ENCODE measurements around the gene STK32B. TPM values are rescaled to one million over a fixed set of nuclear protein-coding genes. Genes with fewer than 3 reads are reported as not detected.
"Not testable (repeated sequence)": the region's sequence is repeated elsewhere in the genome, so short reads cannot be mapped to it uniquely, and the experiment has no call there.

STK32B gene
- total and polyA plus RNA-seq, 2 of the 8 experiments (the other 6 are each of a cell fraction or from before 2014, with no cell fraction given), result 2.3 to 2.5 TPM

DNA sequence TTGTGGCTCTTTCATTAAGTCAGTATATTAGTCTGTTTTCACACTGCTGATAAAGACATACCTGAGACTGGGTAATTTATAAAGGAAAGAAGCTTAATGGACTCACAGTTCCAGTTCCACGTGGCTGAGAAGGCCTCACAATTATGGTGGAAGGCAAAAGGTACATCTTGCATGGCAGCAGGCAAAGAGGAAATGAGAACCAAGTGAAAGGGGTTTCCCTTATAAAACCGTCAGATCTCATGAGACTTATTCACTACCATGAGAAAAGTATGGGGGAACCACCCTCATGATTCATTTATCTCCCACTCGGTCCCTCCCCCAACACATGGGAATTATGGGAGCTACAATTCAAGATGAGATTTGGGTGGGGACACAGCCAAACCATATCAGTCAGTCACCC is 15.7 kb downstream of the STK32B start:
- DNase-seq (ENCODE audit: low read depth in 1 of 2, low spot score in 2 of 2); H4K20me1 ChIP-seq (replicated peaks in 1 of 2; ENCODE audit: control insufficient read depth in 1 of 2, insufficient read depth in 2 of 2, low read length in 2 of 2); H3K23me2 ChIP-seq (ENCODE audit: low read depth, low read length); H3K9ac ChIP-seq (replicated peaks in 1 of 4; ENCODE audit: extremely low read depth in 1 of 4, low read depth in 3 of 4, low read length in 3 of 4); H4K8ac ChIP-seq (ENCODE audit: extremely low read depth, insufficient read depth, low read length); H3K36me3 ChIP-seq (ENCODE audit: control insufficient read depth in 2 of 4, insufficient read depth in 4 of 4, low read length in 3 of 4); H3K23ac ChIP-seq (ENCODE audit: insufficient read length); H3K56ac ChIP-seq (replicated peaks; ENCODE audit: insufficient read length, low read depth, low read length); H3K79me1 ChIP-seq (ENCODE audit: low read depth, low read length); H3K4me3 ChIP-seq (ENCODE audit: extremely low read depth in 1 of 4, insufficient read depth in 2 of 4, low read depth in 3 of 4, low read length in 4 of 4); H3K18ac ChIP-seq (ENCODE audit: extremely low read depth, low read length); H3K79me2 ChIP-seq (ENCODE audit: control insufficient read depth in 1 of 2, insufficient read depth in 2 of 2, low read length in 2 of 2); H3K9me3 ChIP-seq (ENCODE audit: insufficient read depth in 2 of 2, low read depth in 1 of 2, low read length in 1 of 2); H2BK5ac ChIP-seq (ENCODE audit: low read depth, low read length); H3K4me2 ChIP-seq (ENCODE audit: insufficient read depth in 1 of 2, low read depth in 2 of 2, low read length in 2 of 2); H3K4ac ChIP-seq (replicated peaks; ENCODE audit: insufficient read length, low read depth, low read length); POLR2A ChIA-PET (ENCODE audit: partially characterized antibody); H2AK5ac ChIP-seq (ENCODE audit: low read depth, low read length); H3K27ac ChIP-seq (ENCODE audit: low read depth, low read length); H3K14ac ChIP-seq (ENCODE audit: insufficient read length); H4K5ac ChIP-seq (ENCODE audit: insufficient read length, low read depth, low read length); H2BK15ac ChIP-seq (ENCODE audit: low read length); H3K27me3 ChIP-seq (replicated peaks in 1 of 4; ENCODE audit: control insufficient read depth in 3 of 4, extremely low read depth in 1 of 4, insufficient read depth in 3 of 4, low read length in 3 of 4); H2AFZ ChIP-seq (ENCODE audit: low read length); H2BK20ac ChIP-seq (ENCODE audit: low read length); FAIRE-seq; H3K4me1 ChIP-seq (replicated peaks in 1 of 4; ENCODE audit: control insufficient read depth in 3 of 4, insufficient read depth in 4 of 4, low read length in 3 of 4); H2BK120ac ChIP-seq (replicated peaks; ENCODE audit: low read depth, low read length); H4K91ac ChIP-seq (replicated peaks; ENCODE audit: insufficient read length, low read length); H2BK12ac ChIP-seq (ENCODE audit: low read depth, low read length): not testable (repeated sequence)
- 79% methylated on average over 3 of the region's 3 CpGs; no CpG with 5 or more reads in 1 of the 2 experiments for WGBS, 2 experiments (ENCODE audit: extremely low coverage in 1 of 2, insufficient coverage in 1 of 2, insufficient read length in 1 of 2, insufficient replicate concordance in 2 of 2, low coverage in 1 of 2, low lambda C conversion rate in 2 of 2, missing lambda C conversion rate in 1 of 2)
- CTCF ChIA-PET (ENCODE audit: partially characterized antibody), result interaction anchor here (0.7 to 1.3 kb wide), 3 partner anchors 34 to 74 kb away, joined by 3 to 5 read pairs (median 3); no protein-coding TSS in a partner anchor

Measured in H1 (cell line).